GM18858 (cell line): ENCODE results near the gene IGFN1.

Experiments
- ATAC-seq: cut with Tn5 transposase; IDR thresholded peaks from one replicate; pipeline ENCODE4 v1.9.1; 2021; ENCODE audit not compliant: unreplicated experiment

IGFN1 gene

DNA sequence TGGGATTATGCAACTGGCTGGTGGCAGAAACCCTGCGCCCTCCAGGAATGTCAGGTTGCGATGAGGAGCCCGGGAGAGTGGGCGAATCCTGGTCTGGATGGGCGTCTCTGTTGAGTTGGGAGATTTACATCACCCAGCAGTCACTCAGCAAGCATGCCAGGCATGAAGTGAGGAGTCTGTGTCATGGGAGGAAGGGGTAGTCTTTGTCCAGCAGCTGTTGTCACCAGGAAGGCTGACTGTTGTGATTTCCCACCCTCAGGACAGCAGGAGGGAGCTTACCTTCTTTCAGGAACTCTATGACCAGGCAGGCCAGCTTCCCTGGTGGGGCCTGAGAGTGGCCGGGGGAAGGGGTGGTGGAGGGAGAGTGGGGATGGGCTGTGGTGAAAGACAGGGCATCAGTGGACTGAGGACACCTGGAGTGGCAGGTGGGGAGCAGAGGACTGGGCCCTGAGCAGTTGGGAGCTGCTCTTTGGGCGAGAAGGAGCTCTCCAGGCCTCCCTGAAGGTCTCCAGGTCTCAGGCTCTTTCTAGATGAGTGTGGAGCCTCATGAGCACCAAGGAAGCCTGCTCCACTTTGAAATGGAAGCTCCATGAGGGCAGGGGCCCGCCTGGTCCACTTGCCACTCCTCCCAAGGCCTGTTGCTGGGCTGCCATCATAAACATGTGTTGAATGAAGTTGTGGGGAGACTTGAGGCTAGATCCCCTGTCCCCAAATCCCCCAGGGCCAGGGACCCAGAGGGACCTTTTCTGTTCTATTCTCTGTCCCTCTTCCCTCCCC is 71.3 kb downstream of the IGFN1 start:
- no peak for ATAC-seq

- ATAC-seq = no peak
Measured at GRCh38 chr1:201262963-201263608, 72.5 kb downstream of the IGFN1 start.

GRCh38 chr1:201264072-201264471 is 73.4 kb downstream of the IGFN1 start:
- no peak for ATAC-seq

DNA sequence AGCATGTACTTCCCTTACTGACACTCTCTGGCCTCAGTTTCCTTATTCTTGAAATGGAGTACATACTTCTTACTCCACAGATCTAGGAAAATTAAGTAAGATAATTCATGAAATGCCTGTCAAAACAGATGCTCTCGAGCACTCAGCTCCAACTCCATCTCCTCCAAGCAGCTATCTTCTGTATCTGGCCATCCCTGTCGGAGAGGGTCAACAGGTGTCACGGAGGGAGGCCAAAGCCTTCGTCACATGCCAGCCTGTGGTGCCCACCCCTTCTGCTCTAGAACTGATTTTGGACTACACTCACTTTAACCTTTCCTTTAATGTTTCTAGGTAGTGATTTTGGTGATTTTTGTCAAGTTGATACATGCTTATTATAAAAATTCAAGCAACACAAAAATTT is 73.9 kb downstream of the IGFN1 start:
- no peak for ATAC-seq

DNA sequence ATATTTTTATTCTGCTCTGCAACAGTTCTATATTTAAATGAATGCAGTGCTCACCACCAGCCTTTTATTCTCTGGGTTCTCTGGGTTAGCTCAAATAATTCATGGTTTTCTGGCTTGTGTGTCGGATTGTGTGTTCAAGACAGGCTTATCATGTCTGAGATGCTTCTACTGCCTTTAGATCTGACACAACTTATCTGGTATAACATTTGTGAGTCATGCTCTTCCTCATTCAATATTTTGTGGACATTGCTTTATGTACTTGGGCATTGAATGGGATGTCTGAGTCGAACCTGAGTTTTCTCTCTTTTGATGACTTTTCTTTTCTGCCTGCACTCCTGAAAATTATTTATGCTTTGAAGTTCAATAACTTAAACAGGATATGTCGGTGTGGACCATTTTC is 75.1 kb downstream of the IGFN1 start:
- ATAC-seq = no peak

- no peak for ATAC-seq
Measured at GRCh38 chr1:201266276-201266675, 75.7 kb downstream of the IGFN1 start.

- no peak for ATAC-seq
Measured at GRCh38 chr1:201266774-201267173, 76.2 kb downstream of the IGFN1 start.

- ATAC-seq = no peak
Measured at GRCh38 chr1:201267481-201268229, 77.0 kb downstream of the IGFN1 start.

DNA sequence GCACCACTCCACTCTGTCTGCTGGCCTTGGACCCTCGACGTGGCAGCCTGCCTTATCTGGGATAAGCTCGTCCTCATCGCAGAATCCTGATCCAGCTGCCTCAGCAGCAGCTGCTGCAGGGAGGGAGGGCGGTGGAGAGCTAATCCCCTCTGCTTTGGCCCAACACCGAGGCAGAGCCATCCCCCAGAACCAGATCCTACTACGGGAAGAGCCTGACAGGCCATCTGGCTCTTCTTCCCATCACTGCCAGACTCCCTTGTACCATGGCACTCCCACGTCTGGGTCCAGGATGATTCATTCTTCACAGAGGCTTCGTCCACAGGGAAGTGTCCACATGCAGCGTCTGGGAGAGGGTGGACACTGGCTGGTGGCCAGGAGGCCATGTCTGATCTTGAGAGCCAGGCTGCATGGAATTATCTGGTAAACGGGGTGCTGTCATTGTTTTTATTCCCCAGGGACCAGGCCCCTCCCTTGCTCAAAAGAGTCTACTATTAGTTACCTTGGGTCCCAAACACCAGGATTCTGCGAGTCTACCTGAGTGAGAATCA is 78.1 kb downstream of the IGFN1 start:
- ATAC-seq = no peak

- ATAC-seq = no peak
Measured at GRCh38 chr1:201269281-201269680, 78.7 kb downstream of the IGFN1 start.

DNA sequence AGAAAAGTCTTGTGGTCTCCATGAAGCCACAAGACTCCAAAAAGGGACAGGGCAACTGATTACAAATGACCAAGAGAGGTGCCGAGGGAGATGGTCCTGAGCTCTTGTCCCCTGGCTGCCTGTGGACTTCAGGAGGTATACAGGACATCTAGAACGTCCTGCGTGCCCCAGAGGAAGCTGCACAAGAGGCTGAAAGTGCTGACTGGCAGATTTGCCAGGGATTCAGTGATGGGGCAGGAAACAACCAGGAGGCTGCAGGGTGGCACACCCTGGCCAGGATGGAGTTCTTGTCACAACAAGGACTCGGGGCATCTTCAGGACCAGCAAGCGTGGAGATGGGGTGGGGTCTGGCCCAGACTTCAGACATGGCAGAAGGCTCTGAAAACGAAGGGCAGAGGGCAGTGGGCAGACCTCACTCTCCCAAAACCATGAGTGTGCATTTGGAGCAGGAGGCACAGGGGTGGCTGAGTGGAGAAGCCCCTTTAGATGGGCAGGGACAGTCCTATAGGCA is 79.3 kb downstream of the IGFN1 start:
- ATAC-seq = no peak

GRCh38 chr1:201270616-201271390 is 80.2 kb downstream of the IGFN1 start:
- ATAC-seq = no peak

GRCh38 chr1:201272799-201273198 is 82.2 kb downstream of the IGFN1 start:
- no peak for ATAC-seq

DNA sequence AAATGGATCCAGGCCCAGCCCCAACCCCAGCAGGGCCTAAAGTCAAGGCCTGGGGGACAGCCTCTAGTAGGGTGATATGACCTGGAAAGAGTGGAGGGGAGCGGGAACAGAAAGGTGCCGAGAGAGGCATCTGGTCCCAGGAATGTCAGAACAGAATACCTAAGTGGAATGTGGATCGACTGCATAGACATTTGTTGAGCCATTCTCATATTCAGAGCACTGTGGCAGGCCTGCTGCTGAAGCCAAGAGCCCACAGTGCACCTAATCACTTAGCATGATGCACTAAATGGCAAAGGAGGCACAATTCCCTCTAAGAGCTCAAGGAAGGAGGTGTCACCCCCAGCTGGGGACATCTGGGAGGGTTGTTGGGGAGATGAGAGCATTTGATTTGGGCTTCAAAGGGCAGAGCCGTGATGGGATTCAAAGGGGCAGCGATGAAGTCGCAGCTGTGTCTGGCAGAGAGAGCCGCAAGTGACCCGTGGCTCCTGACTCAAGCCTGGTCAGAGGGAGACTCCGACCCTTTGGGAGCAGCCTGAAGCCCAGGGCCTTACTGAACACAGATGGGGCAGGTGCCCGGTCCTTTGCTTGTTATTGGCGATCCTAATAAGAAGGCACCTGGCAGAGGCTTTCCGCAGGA is 84.1 kb downstream of the IGFN1 start:
- no peak for ATAC-seq

GRCh38 chr1:201275253-201275666 is 84.6 kb downstream of the IGFN1 start:
- ATAC-seq = no peak

GRCh38 chr1:201276891-201277290 is 86.3 kb downstream of the IGFN1 start:
- ATAC-seq = no peak

DNA sequence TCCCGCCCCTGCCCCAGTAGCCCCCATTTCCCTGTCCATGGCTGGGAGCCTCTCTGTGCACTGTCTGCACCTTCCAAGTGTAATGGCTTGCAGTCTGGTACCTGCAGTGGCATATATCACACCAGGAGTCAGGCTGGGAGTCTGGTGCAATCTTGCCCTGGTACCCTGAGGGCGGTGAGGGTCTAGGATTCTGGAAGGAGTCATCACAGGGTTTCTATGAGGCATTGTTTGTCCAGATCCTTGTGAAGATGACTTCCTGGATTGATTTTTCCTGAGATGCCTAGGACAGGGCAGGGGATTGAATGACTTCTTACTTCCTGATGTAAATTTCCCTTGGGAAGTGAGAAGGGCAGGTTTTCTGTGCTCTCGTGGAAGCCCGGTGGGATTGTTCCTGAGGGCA is 86.8 kb downstream of the IGFN1 start:
- ATAC-seq = no peak
